Activated B cell treated with CpG ODN at 0.5 μM for 24 hours (primary cell): ENCODE measurements around the gene CASP8AP2. TPM values are rescaled to one million over a fixed set of nuclear protein-coding genes. Genes with fewer than 3 reads are reported as not detected.
"Not testable (repeated sequence)": the region's sequence is repeated elsewhere in the genome, so short reads cannot be mapped to it uniquely, and the experiment has no call there.

Experiments
- ATAC-seq: fragments of 200-7000 bp; cut with Tn5 transposase; one replicate; pipeline ENCODE4 v1.10.0; 2021; ENCODE audit warnings: low read depth, mild to moderate bottlenecking, moderate library complexity
- CTCF ChIA-PET: fragments of 350-600 bp; sonication (Branson Sonifier 250); formaldehyde crosslinking; loops from one replicate; lab custom pipeline; 2021; ENCODE audit warnings: antibody characterized with exemption; lab: Charles Lee
- POLR2A ChIA-PET: fragments of 350-600 bp; sonication (Branson Sonifier 250); formaldehyde crosslinking; loops from one replicate; lab custom pipeline; 2021; ENCODE audit warnings: antibody characterized with exemption; lab: Charles Lee
- DNase-seq: peaks from one replicate; pipeline ENCODE4 v3.0.0; 2022
- H3K27ac Mint-ChIP-seq: one replicate; pipeline ENCODE4 v1.8.0; 2020; ENCODE audit warnings: mixed read lengths
- H3K27me3 Mint-ChIP-seq: one replicate; pipeline ENCODE4 v1.8.0; 2021; ENCODE audit warnings: mixed read lengths
- H3K36me3 Mint-ChIP-seq: one replicate; pipeline ENCODE4 v1.8.0; 2021; ENCODE audit warnings: low read depth, mixed read lengths
- H3K4me1 Mint-ChIP-seq: one replicate; pipeline ENCODE4 v1.8.0; 2021; ENCODE audit warnings: mixed read lengths
- H3K4me3 Mint-ChIP-seq: one replicate; pipeline ENCODE4 v1.8.0; 2020; ENCODE audit warnings: mild to moderate bottlenecking, mixed read lengths
- H3K9me3 Mint-ChIP-seq: one replicate; pipeline ENCODE4 v1.8.0; 2020; ENCODE audit warnings: mixed read lengths
- CTCF ChIP-seq: fragments of 200-600 bp; IDR thresholded peaks from one replicate; pipeline ENCODE4 v1.8.0; 2022; ENCODE audit warnings: antibody characterized with exemption, mild to moderate bottlenecking
- intact Hi-C: fragments of 100-400 bp; cut with micrococcal nuclease; formaldehyde crosslinking; loops from one replicate; pipeline ENCODE4 v1.15.1; 2024
- total RNA-seq: library from RNA; stranded (reverse); gene quantifications from 2 replicates; pipeline ENCODE4 v1.2.3, GENCODE V29; 2022

Gene CASP8AP2
- total RNA-seq, 1 donor from 2014 or later, result 17.8 TPM

- Mint-ChIP-seq H3K4me1 (peaks cover 37% of the 10 kb centered on the region), H3K27ac (peak overlapping the region; percentile 95), H3K36me3 (peaks cover 14% of the 10 kb centered on the region), H3K27me3 (no peaks in the 10 kb centered on the region), H3K4me3 (peak overlapping the region; percentile 95), H3K9me3 (no peaks in the 10 kb centered on the region)
- CTCF ChIA-PET, result interaction anchor here (1.3 to 1.7 kb wide), 2 partner anchors 42 to 121 kb away, joined by 3 to 13 read pairs; no protein-coding TSS in a partner anchor
- DNase-seq, result no peak
- ATAC-seq, result peak; percentile 32
- no peak for TF ChIP-seq CTCF
- POLR2A ChIA-PET, result interaction anchor here (0.6 to 2.6 kb wide), 8 partner anchors 10 to 768 kb away, joined by 3 to 87 read pairs (median 5); partner anchors contain the start of genes CASP8AP2 and MAP3K7
- intact Hi-C loops, result loop anchor here (1.0 to 5.0 kb wide), 6 partner anchors 10 to 768 kb away; partner anchors contain the start of genes CASP8AP2, MAP3K7, PM20D2 and PNRC1
Observed at GRCh38 chr6:89818977-89819335, 10.7 kb upstream of the CASP8AP2 start.

- Mint-ChIP-seq H3K27ac (peak within 1 kb of the TSS; percentile 95), H3K9me3 (no peaks in the 10 kb centered on the region), H3K36me3 (peaks cover 14% of the 10 kb centered on the region), H3K27me3 (no peaks in the 10 kb centered on the region), H3K4me3 (peak within 1 kb of the TSS; percentile 95), H3K4me1 (peaks cover 33% of the 10 kb centered on the region)
- CTCF ChIA-PET, result interaction anchor here (0.9 to 1.7 kb wide), 5 partner anchors 10 to 654 kb away, joined by 3 to 16 read pairs (median 3); partner anchors contain the start of gene CASP8AP2
- ATAC-seq (peak; percentile 94), DNase-seq (peak; percentile 76)
- no peak for TF ChIP-seq CTCF
- POLR2A ChIA-PET, result interaction anchor here (0.7 to 2.6 kb wide), 11 partner anchors 10 to 768 kb away, joined by 3 to 87 read pairs (median 4); partner anchors contain the start of genes CASP8AP2, LYRM2 and MAP3K7
- intact Hi-C loops, result loop anchor here (1.0 to 10.0 kb wide), 11 partner anchors 10 to 768 kb away; partner anchors contain the start of genes CASP8AP2, MAP3K7, PM20D2 and PNRC1
Observed at GRCh38 chr6:89819336-89820130, 10.1 kb upstream of the CASP8AP2 start, which contains the start of gene MDN1. MDN1 (minus strand) TSS chr6:89819794; CDS start chr6:89819607, 187 bp downstream.

- intact Hi-C loops, result loop anchor here (5.0 to 10.0 kb wide), 5 partner anchors 259 to 864 kb away; partner anchors contain the start of genes RNGTT, RRAGD and UBE2J1
- TF ChIP-seq CTCF, result no peak
- ChIA-PET POLR2A (no interaction called here), CTCF (no interaction called here)
- H3K27ac Mint-ChIP-seq, result no peak overlapping the region
- H3K4me3 Mint-ChIP-seq, result no peak overlapping the region
- DNase-seq (no peak), ATAC-seq (no peak)
- peaks cover 16% of the 10 kb centered on the region for H3K4me1 Mint-ChIP-seq
- peaks cover 10% of the 10 kb centered on the region for H3K36me3 Mint-ChIP-seq
- H3K9me3 Mint-ChIP-seq, result no peaks in the 10 kb centered on the region
- H3K27me3 Mint-ChIP-seq, result no peaks in the 10 kb centered on the region
Observed at GRCh38 chr6:89826029-89826528, 3.6 kb upstream of the CASP8AP2 start.

GRCh38 chr6:89828475-89828987, 1.1 kb upstream of the CASP8AP2 start:
- Mint-ChIP-seq H3K4me1 (peaks cover 29% of the 10 kb centered on the region), H3K27ac (peak overlapping the region; percentile 96), H3K4me3 (peak overlapping the region; percentile 99), H3K36me3 (peaks cover 24% of the 10 kb centered on the region)
- POLR2A ChIA-PET, result interaction anchor here (0.5 to 4.0 kb wide), 12 partner anchors 8 to 865 kb away, joined by 3 to 87 read pairs (median 5); partner anchors contain the start of genes LYRM2, MDN1, PNRC1 and RNGTT
- H3K27me3 Mint-ChIP-seq, H3K9me3 Mint-ChIP-seq, DNase-seq, ATAC-seq: not testable (repeated sequence)
- intact Hi-C loops, result loop anchor here (2.0 to 10.0 kb wide), 7 partner anchors 256 to 866 kb away; partner anchors contain the start of genes RNGTT, RRAGD and UBE2J1
- CTCF ChIA-PET, result interaction anchor here (0.8 to 1.7 kb wide), 3 partner anchors 8 to 651 kb away, joined by 4 to 16 read pairs (median 5); partner anchors contain the start of gene MDN1

- POLR2A ChIA-PET, result interaction anchor here (0.5 to 4.0 kb wide), 16 partner anchors 8 to 956 kb away, joined by 3 to 87 read pairs (median 4); partner anchors contain the start of genes LYRM2, MDN1, PNRC1 and RNGTT
- peak; percentile 23 for ATAC-seq
- Mint-ChIP-seq H3K36me3 (peaks cover 26% of the 10 kb centered on the region), H3K27me3 (no peaks in the 10 kb centered on the region), H3K9me3 (no peaks in the 10 kb centered on the region), H3K4me3 (peak overlapping the region; percentile 99), H3K4me1 (peaks cover 32% of the 10 kb centered on the region), H3K27ac (peak overlapping the region; percentile 96)
- no peak for DNase-seq
- intact Hi-C loops, result loop anchor here (1.0 to 10.0 kb wide), 10 partner anchors 10 to 867 kb away; partner anchors contain the start of genes LYRM2, MAP3K7, MDN1 and RNGTT
- CTCF ChIA-PET, result interaction anchor here (0.7 to 1.7 kb wide), 4 partner anchors 9 to 650 kb away, joined by 4 to 16 read pairs (median 4); partner anchors contain the start of gene MDN1
- TF ChIP-seq CTCF, result no peak
Observed at GRCh38 chr6:89828988-89829471, 650 bp upstream of the CASP8AP2 start.
